ENCODE measurements around the gene CELF5.

DNA sequence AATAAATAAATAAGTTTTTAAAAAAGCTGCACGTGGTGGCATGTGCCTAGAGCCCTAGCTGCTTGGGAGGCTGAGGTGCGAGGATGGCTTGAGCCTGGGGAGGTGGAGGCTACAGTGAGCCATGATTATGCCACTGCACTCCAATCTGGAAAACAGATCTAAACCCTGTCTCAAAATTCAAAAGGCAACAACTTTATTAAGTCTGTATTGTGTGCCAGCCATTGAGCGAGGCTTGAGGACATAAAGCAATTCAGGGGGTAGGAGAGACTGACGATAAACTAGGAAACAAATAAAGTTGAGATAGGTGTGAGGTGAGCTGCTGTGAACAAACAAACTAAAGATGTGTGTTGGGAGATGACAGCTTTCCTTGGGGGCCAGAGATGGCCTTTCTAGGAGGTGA lies 8.7 kb downstream of the CELF5 start:
- no peak for TF ChIP-seq EZH2phosphoT487 (IDR thresholded peaks at IDR 0.05; ENCODE audit: borderline replicate concordance, low read depth, low read length)
- TF ChIP-seq, protein P1, sequence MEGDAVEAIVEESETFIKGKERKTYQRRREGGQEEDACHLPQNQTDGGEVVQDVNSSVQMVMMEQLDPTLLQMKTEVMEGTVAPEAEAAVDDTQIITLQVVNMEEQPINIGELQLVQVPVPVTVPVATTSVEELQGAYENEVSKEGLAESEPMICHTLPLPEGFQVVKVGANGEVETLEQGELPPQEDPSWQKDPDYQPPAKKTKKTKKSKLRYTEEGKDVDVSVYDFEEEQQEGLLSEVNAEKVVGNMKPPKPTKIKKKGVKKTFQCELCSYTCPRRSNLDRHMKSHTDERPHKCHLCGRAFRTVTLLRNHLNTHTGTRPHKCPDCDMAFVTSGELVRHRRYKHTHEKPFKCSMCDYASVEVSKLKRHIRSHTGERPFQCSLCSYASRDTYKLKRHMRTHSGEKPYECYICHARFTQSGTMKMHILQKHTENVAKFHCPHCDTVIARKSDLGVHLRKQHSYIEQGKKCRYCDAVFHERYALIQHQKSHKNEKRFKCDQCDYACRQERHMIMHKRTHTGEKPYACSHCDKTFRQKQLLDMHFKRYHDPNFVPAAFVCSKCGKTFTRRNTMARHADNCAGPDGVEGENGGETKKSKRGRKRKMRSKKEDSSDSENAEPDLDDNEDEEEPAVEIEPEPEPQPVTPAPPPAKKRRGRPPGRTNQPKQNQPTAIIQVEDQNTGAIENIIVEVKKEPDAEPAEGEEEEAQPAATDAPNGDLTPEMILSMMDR (conservative IDR thresholded peaks at IDR 0.05; ENCODE audit: low read length): no peak

Measured in OCI-LY7 (cell line).